AG08396 (cell line): ENCODE data around the gene SSH2.
"Not testable (repeated sequence)": the region's sequence is repeated elsewhere in the genome, so short reads cannot be mapped to it uniquely, and the experiment has no call there.

ENCODE experiments used
- DNase-seq: peaks from one replicate; pipeline ENCODE4 v3.0.0; 2012; ENCODE audit warnings: low spot score, mixed read lengths

SSH2 gene

DNA sequence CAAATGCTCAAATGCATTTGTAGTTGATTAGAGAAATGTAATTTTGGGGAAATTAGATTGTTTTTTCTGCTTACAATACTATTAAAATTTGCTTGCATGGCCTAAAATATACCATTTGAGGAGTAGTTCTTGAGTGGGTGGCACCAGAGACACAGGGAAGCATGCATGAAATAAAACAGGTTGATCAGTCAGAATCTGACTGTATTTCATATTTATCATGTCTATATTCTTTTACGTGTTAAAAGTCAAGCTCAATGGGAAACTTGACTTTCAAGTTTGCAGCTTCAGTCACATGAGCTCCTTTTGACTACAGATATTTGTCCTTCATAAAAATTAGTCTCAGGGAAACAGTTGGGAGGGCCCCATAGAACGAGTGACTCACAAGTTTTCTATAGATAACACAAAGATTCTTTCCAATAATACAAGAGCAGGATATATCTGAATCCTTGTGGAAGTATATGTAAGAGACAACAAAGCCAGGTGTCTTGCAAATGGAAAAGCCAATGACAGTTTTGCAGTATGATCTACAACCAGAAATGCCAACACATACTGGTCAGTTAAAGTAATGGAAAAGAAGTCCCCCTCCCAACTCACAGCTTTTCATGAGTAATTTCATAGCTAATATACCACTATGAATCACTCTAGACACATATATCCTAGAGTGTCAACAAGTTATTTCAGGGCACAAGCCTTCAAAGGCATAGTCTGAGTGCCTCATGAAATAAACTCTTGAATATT is 265.1 kb downstream of the SSH2 start:
- peak; percentile 29 for DNase-seq

DNA sequence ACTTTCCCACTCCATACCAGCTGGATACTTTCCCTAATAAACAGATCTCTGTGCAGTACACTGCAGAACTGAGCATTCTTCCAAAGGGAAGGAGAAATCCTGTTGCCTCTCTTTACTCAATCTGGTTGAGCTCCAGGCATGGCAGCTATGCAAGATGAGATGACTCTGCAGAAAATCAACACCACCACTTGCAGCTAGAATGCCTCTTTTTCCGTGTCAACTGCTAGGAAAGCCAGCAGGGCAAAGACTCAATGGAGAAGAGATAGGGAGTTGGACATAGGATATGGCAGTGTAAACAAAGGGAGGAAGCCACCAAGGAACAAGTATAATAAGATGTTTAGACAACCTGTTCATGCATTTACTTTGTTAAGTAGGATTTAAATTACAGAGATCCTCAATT is 266.9 kb downstream of the SSH2 start:
- DNase-seq, result peak; percentile 37

DNA sequence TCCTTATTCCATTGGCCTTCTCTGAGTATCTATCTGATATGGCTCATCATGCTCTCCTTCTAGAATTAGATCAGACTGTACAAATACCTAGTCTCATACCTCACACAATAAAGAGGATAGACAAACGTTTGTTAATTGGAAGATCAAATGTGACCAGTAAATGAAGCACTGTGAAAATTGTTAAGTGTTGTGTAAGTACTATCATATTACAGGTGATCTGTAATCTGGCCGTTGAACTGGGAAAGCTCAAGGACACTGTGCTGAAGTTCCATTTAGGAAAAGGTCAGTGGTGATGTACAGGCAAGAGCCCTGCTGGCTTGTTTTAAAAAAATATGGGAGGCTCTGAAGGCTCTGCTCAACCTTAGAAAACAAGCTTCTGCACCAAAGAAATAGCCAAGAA is 268.8 kb downstream of the SSH2 start:
- no peak for DNase-seq

GRCh38 chr17:29659155-29659554 is 270.9 kb downstream of the SSH2 start:
- no peak for DNase-seq

DNA sequence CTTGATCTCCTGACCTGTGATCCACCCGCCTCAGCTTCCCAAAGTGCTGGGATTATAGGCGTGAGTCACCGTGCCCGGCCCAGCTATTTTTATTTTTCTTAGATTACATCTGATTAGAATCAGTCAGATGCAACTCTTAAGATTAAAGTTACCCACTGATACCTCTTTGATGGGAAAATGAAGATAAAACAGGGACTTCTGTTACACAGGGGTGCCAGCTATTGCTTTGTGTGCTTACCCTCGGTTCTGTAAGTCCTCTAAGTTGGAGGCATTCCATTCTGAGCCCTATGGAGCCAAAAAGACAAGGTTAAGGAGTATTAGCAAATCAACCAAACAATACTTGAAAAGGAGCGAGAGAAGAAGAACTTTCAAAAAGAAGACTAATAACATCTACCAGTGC is 274.7 kb downstream of the SSH2 start:
- DNase-seq, result no peak

DNA sequence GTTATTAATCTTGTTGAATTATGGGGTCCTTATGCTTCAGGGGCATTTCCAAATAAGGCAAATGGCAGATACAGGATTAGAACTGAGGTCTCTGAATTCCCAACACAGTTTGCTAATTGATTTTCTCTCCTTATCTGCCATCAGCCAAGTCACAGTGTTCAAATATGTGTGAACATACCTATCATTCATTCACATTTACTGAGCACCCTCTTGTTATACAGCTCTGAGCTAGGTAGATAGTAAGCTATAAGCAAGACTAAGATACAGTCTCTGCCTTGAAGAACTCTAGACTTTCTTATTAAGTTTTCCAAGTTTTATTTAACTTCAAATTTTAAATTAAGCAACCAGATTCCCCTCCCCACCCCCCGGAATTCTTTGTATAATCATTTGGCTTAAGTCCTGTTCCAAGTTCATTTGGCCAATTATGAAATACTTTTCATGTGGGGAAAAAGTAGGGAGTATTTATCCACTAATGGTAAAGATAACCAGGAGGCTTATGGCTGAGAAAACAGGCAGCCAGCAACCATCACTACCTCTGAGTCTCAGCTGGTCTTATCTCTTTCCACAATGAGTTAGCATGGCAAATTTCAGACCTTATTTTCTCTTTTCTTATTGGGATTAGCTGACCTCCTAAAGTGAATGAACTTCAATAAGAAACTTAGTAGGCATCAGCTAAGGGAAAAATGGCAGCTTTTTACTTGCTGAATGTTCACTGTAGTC is 275.9 kb downstream of the SSH2 start:
- no peak for DNase-seq

DNA sequence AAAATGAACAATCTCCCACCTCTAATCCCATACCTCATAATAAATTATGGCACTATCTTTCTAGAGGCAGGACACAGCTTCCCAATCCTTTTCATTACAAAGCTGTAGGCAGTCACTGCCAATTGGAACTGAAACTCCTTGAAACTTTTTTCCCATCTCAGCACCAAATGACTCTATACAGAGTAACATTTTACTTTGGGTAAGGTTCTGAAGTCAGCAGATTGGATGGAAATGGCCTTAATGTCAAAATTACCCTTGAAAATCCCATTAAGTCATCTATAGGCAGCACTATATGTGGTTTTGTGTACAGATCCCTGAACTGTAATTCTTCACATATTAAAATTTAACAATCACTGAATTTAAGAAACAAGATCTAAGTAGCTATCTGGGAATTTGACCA is 277.1 kb downstream of the SSH2 start:
- DNase-seq, result no peak

DNA sequence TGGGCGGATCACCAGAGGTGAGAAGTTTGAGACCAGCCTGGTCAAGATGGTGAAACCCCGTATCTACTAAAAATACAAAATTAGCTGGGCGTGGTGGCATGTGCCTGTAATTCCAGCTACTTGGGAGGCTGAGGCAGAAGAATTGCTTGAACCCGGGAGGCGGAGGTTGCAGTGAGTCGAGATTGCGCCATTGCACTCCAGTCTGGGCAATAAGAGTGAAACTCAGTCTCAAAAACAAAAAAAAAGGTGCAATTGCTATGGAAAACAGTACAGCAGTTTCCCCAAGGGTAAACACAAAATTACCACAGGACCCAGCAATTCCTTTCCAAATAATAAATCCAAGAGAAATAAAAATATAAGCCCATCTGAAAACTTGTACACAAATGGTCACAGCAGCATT is 278.1 kb downstream of the SSH2 start:
- DNase-seq, result not testable (repeated sequence)

- DNase-seq, result no peak
Observed at GRCh38 chr17:29650396-29650795, 279.6 kb downstream of the SSH2 start.

GRCh38 chr17:29649359-29649758 is 280.7 kb downstream of the SSH2 start:
- no peak for DNase-seq

GRCh38 chr17:29648005-29648404 is 282.0 kb downstream of the SSH2 start:
- no peak for DNase-seq

- DNase-seq, result peak; percentile 37
Observed at GRCh38 chr17:29645515-29646051, 284.4 kb downstream of the SSH2 start.

DNA sequence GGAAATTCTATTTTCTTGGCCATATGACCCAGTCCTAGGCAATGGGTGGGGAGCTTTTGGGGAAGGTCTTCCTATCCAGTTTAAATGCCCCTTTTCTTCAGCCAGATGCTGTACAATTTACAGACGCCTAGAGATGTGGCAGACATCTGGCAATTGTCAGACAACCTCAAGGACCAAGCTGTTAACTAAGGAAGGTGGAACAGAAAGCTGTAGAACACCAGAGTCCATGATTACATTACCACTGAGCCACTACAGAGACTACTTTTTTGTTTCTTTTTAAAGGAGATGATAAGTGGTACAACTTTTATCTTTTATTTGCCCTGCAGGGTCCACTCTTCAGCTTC is 286.2 kb downstream of the SSH2 start:
- no peak for DNase-seq

- DNase-seq, result no peak
Observed at GRCh38 chr17:29642171-29642611, 287.8 kb downstream of the SSH2 start.

DNA sequence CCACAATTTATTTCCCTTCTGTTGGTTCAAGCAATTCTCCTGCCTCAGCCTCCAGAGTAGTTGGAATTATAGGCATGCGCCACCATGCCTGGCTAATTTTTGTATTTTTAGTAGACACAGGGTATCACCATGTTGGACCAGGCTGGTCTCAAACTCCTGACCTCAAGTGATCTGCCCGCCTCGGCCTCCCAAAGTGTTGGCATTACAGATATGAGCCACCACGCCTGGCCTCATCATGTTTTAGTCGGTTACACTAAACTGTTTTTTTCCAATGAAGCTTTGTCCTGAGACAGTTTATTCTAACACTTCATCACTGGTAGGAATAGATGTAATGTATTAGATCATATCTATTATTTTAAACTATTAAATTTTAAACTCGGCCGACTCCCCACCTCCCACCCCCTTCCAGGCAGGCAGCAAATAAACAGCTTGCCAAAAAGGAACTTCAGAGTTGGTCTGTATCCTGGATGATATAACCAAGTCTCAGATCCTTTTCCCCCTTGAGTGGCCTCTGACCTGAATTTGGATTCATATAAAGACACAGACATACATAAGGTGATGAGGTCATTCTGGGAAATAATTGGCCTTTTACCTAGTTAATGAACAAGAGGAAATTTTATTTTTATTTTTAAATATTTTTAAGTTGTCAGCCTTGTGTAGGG is 288.9 kb downstream of the SSH2 start:
- no peak for DNase-seq

- DNase-seq, result no peak
Observed at GRCh38 chr17:29640413-29640812, 289.6 kb downstream of the SSH2 start.

- DNase-seq, result no peak
Observed at GRCh38 chr17:29633886-29634285, 296.1 kb downstream of the SSH2 start.

DNA sequence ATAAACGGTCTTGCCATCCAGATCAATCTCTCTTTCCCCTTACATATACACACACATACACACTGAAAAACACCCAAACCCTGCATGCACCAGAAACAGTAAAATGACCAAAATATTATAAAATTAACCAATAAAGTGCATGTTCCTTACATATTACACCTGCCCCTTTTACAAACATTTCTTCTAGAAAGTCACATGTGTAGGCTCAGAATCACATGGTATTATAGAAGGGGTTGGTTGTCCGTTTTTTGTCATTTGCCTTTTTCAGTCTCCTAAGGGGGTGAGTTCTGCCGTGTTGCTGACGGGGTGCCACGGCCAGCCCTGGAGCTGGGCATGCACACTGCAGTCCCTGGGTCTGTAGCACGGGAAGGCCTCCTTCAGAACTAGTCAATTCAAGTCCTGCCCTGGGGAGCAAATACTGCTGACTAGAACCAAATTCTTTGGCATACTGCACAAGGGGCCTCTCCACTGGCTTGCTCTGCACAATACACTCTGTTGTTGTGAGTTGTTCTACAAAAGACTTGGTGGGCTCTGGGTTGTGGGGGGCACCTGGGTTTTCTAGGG is 299.3 kb downstream of the SSH2 start:
- no peak for DNase-seq

GRCh38 chr17:29629839-29630238 is 300.2 kb downstream of the SSH2 start:
- DNase-seq, result no peak

DNA sequence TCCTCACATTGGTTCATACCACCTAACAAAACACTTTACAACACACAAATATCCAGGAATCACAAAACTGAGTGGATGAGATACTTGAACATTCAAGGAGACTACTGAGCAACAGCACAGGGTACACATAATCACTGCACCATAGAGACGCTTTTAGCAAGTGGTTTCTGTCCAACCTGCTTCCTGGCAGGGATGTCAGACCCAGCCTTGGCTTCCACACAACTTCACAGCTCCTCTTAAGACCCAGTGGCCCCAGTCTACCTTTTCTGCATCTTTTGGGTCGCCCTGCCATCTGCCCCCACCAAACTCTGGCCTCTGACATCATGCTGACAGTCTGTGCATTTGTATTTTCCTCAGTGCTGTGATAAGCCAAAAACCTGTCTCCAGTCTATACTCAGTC is 301.4 kb downstream of the SSH2 start:
- DNase-seq, result no peak

- no peak for DNase-seq
Observed at GRCh38 chr17:29627951-29628350, 302.1 kb downstream of the SSH2 start.

DNA sequence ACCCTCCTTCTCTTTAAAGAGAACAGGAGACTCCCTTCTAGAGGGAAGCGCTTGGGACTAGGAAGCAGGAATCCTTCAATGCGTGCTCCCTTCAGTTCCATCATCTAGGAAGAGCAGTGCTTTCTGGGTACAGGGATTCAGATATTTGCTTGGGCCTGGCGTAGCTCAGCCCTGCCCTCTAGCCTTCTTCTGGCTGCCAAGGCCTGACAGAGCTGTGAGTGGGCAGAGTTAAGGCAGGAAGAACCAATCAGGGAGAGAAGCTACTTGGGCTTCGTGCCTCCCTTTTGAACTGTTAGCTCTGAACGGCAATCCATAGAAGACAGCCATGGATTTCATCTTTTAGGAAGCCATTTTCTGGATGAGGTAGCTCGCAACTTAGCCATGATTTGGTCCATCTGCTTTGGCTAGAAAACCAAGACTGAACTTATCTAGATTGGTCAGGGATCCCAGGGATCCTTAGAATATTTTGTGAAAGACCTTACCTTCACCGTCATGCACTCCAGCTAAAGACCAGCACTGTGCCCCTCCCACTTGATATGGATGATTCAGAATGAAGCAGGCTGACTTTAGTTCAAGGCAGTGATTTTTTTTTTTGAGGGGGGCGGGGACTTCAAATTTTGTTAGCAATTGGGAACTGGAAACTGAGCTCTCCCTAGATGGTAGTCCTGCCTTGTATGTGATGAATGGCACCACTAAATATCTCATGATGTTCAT is 304.8 kb downstream of the SSH2 start:
- DNase-seq, result peak; percentile 67
